Upper lobe of left lung (tissue), 6 donors: Measurements from ENCODE around the gene PSMC1. TPM values are rescaled to one million over a fixed set of nuclear protein-coding genes. Genes with fewer than 3 reads are reported as not detected.
"Not testable (repeated sequence)": the region's sequence is repeated elsewhere in the genome, so short reads cannot be mapped to it uniquely, and the experiment has no call there.

Experiments
- ATAC-seq, 2 donors: fragments of 200-7000 bp; cut with Tn5 transposase; one replicate each; pipeline ENCODE4 v1.9.1; 2022; ENCODE audit warnings: mild to moderate bottlenecking in 2 of 2, moderate library complexity in 2 of 2; ENCODE audit not compliant: low FRiP score in 2 of 2
- DNase-seq, 2 donors: peaks; one replicate each; pipeline ENCODE4 v3.0.0-alpha.2; 2019 to 2020
- H3K27ac ChIP-seq, 4 donors: fragments of 200-600 bp; sonication (generic); one replicate each; pipeline ENCODE4 v1.5.1; 2016 to 2019
- H3K27me3 ChIP-seq, 4 donors: fragments of 200-600 bp; sonication (generic); one replicate each; pipeline ENCODE4 v1.5.1; 2017 to 2019
- H3K36me3 ChIP-seq, 4 donors: fragments of 200-600 bp; sonication (generic); one replicate each; pipeline ENCODE4 v1.5.1; 2016 to 2019
- H3K4me1 ChIP-seq, 4 donors: fragments of 200-600 bp; sonication (generic); one replicate each; pipeline ENCODE4 v1.5.1; 2018 to 2019
- H3K4me3 ChIP-seq, 4 donors: fragments of 200-600 bp; sonication (generic); one replicate each; pipeline ENCODE4 v1.5.1; 2017 to 2019; ENCODE audit warnings: mild to moderate bottlenecking in 2 of 4, moderate library complexity in 1 of 4
- H3K9me3 ChIP-seq, 4 donors: fragments of 200-600 bp; sonication (generic); one replicate each; pipeline ENCODE4 v1.5.1; 2018 to 2019
- CTCF ChIP-seq, 6 experiments: fragments of 450-650 bp in 4 of 6; fragments of 200-600 bp in 2 of 6; sonication (generic) in 2 of 6; IDR thresholded peaks; one replicate each; pipeline ENCODE4 v1.5.1; 2016 to 2019; ENCODE audit warnings: antibody characterized with exemption in 6 of 6
- EP300 ChIP-seq, 4 donors: sonication (generic); formaldehyde crosslinking; IDR thresholded peaks; one replicate each; pipeline ENCODE4 v1.5.1; 2017; ENCODE audit warnings: antibody characterized with exemption in 4 of 4, control low read depth in 2 of 4
- POLR2A ChIP-seq, 4 donors: fragments of 450-650 bp; IDR thresholded peaks; one replicate each; pipeline ENCODE4 v1.5.1; 2016 to 2017; ENCODE audit warnings: antibody characterized with exemption in 4 of 4, mild to moderate bottlenecking in 2 of 4
- POLR2AphosphoS5 ChIP-seq, 2 donors: sonication (generic); formaldehyde crosslinking; IDR thresholded peaks; one replicate each; pipeline ENCODE4 v1.5.1; 2017; ENCODE audit warnings: antibody characterized with exemption in 2 of 2
- WGBS, 2 donors: methylation state at CpG; one replicate each; pipeline ENCODE4 v1.1.5; 2017 to 2018; 5-methylcytosine and 5-hydroxymethylcytosine counted together
- total RNA-seq, 6 donors: library from RNA; depleted of rRNA in 4 of 6; stranded (reverse); fragments of >200 nt in 4 of 6; gene quantifications; one replicate each; pipeline versions ENCODE4 v1.1.0 to v1.2.1, GENCODE V29; 2016 to 2021
- donor health status: DM: no; HTN: no; CAD: no; lungs with moderate emphysema.
- donor health status: DM: no; HTN: yes; CAD: no; lungs with severe emphysema.

The PSMC1 gene
- 100 to 1,000 TPM in 1 of 6 donors, 10 to 100 TPM in 5; 29.3 to 101 (median 72.7) TPM for total RNA-seq

GRCh38 chr14:90256354-90257131, at the start of gene PSMC1:
Gene PSMC1, plus strand, starts transcription at chr14:90256553. Its CDS starts 45 bp downstream, at chr14:90256598.
- H3K4me3 ChIP-seq = peak within 1 kb of the TSS; percentile 66 to 97 (median 85)
- H3K27me3 ChIP-seq = no peaks in the 10 kb centered on the region
- peaks cover 12 to 17% (median 15%) of the 10 kb centered on the region in 4 donors for H3K4me1 ChIP-seq
- WGBS, 2 donors = 0 to 1% methylated on average over 22 to 55 of the region's 55 CpGs
- ATAC-seq (peak; percentile 95 to 99), DNase-seq (peak; percentile 90 to 93)
- peak within 1 kb of the TSS; percentile 78 to 92 (median 87) for H3K27ac ChIP-seq
- TF ChIP-seq EP300 (IDR thresholded peaks at IDR 0.05) = peak in 1 of 4 donors; percentile 71
- TF ChIP-seq POLR2A (IDR thresholded peaks at IDR 0.05) = peak in 2 of 4 donors; percentile 57 to 66
- peak; percentile 93 to 97 for TF ChIP-seq POLR2AphosphoS5 (IDR thresholded peaks at IDR 0.05)
- peak in 3 of 6 experiments; percentile 11 to 18 (median 15) for TF ChIP-seq CTCF (IDR thresholded peaks at IDR 0.05)
- peaks cover 14 to 22% (median 19%) of the 10 kb centered on the region in 4 donors for H3K36me3 ChIP-seq
- no peaks in the 10 kb centered on the region for H3K9me3 ChIP-seq

GRCh38 chr14:90213099-90213748, 43.1 kb upstream of the PSMC1 start:
- Histone ChIP-seq H3K27ac (no peak overlapping the region), H3K36me3 (no peaks in the 10 kb centered on the region), H3K9me3 (peaks cover 0 to 14% (median 0%) of the 10 kb centered on the region in 4 donors), H3K4me3 (no peak overlapping the region), H3K4me1 (no peaks in the 10 kb centered on the region), H3K27me3 (no peaks in the 10 kb centered on the region)
- DNase-seq = no peak
- no peak for TF ChIP-seq CTCF (IDR thresholded peaks at IDR 0.05)
- no peak for TF ChIP-seq EP300 (IDR thresholded peaks at IDR 0.05)
- TF ChIP-seq POLR2A (IDR thresholded peaks at IDR 0.05) = no peak
- no peak for TF ChIP-seq POLR2AphosphoS5 (IDR thresholded peaks at IDR 0.05)
- ATAC-seq = no peak
- WGBS, 2 donors = 85 to 90% methylated on average over 4 to 7 of the region's 7 CpGs

- DNase-seq (no peak), ATAC-seq (no peak)
- Histone ChIP-seq H3K4me1 (no peaks in the 10 kb centered on the region), H3K36me3 (no peaks in the 10 kb centered on the region), H3K9me3 (peaks cover 0 to 1% (median 0%) of the 10 kb centered on the region in 4 donors), H3K27me3 (no peaks in the 10 kb centered on the region), H3K27ac (no peak overlapping the region), H3K4me3 (no peak overlapping the region)
- 83 to 84% methylated on average over 4 of the region's 4 CpGs for WGBS, 2 donors
- TF ChIP-seq POLR2A (IDR thresholded peaks at IDR 0.05) = no peak
- TF ChIP-seq CTCF (IDR thresholded peaks at IDR 0.05) = no peak
- TF ChIP-seq POLR2AphosphoS5 (IDR thresholded peaks at IDR 0.05) = no peak
- TF ChIP-seq EP300 (IDR thresholded peaks at IDR 0.05) = no peak
Observed at GRCh38 chr14:90228478-90228877, 27.9 kb upstream of the PSMC1 start.

- not testable (repeated sequence) for H3K36me3 ChIP-seq, ATAC-seq, H3K27ac ChIP-seq, H3K4me3 ChIP-seq, H3K4me1 ChIP-seq, DNase-seq, H3K27me3 ChIP-seq, H3K9me3 ChIP-seq
- WGBS, 2 donors = 100% methylated on average over 1 of the region's 1 CpG
Observed at GRCh38 chr14:90229942-90230341, 26.4 kb upstream of the PSMC1 start.

- Histone ChIP-seq H3K27ac (no peak overlapping the region), H3K9me3 (peaks cover 16 to 34% (median 29%) of the 10 kb centered on the region in 4 donors), H3K27me3 (no peaks in the 10 kb centered on the region), H3K4me3 (no peak overlapping the region), H3K4me1 (peaks cover 0 to 4% (median 1%) of the 10 kb centered on the region in 4 donors), H3K36me3 (no peaks in the 10 kb centered on the region)
- 17 to 18% methylated on average over 19 to 22 of the region's 25 CpGs for WGBS, 2 donors
- ATAC-seq = peak; percentile 86 to 89
- no peak for TF ChIP-seq EP300 (IDR thresholded peaks at IDR 0.05)
- TF ChIP-seq CTCF (IDR thresholded peaks at IDR 0.05) = peak; percentile 87 to 94 (median 92)
- DNase-seq = peak; percentile 63 to 75
Observed at GRCh38 chr14:90235179-90235976, 21.0 kb upstream of the PSMC1 start.
